Fibroblast of the aortic adventitia (primary cell): ENCODE measurements around the gene ZNF407. TPM values are rescaled to one million over a fixed set of nuclear protein-coding genes. Genes with fewer than 3 reads are reported as not detected.

Source experiments
- DNase-seq: peaks from one replicate; pipeline ENCODE4 v3.0.0-alpha.2; 2010; ENCODE audit warnings: low read depth
- H3K4me3 ChIP-seq: 2 replicates; pipeline ENCODE4 v1.5.1; 2011; ENCODE audit warnings: low read depth, mild to moderate bottlenecking, control low read depth, low read length, moderate library complexity
- total RNA-seq: library from RNA; depleted of rRNA; stranded (reverse); fragments of >200 nt; gene quantifications from 2 replicates; pipeline ENCODE4 v1.2.3, GENCODE V29; 2012; ENCODE audit warnings: low replicate concordance
- TF ChIP-seq, protein P1 (sequence below): IDR thresholded peaks from 2 replicates; pipeline ENCODE4 v1.5.1; 2011; ENCODE audit warnings: mild to moderate bottlenecking, low read length, control low read depth, inconsistent platforms; ENCODE audit not compliant: insufficient read depth

ZNF407 gene
- total RNA-seq, 1 donor = 21.7 TPM

DNA sequence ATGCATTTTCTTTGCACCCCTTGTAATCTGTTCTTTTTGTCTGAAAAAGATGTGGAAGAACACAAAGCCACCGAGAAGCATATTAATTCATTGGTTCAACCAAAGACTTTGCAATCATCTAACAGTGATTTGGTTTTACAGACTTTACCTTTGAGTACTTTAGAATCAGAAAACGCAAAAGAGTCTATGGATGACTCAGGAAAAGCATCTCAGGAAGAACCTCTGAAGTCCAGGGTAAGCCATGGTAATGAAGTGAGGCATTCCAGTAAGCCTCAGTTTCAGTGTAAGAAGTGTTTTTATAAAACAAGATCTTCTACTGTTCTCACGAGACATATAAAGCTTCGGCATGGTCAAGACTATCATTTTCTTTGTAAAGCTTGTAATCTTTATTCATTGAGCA is 35.2 kb downstream of the ZNF407 start:
- no peak for DNase-seq
- H3K4me3 ChIP-seq = no peak overlapping the region
- TF ChIP-seq, protein P1, sequence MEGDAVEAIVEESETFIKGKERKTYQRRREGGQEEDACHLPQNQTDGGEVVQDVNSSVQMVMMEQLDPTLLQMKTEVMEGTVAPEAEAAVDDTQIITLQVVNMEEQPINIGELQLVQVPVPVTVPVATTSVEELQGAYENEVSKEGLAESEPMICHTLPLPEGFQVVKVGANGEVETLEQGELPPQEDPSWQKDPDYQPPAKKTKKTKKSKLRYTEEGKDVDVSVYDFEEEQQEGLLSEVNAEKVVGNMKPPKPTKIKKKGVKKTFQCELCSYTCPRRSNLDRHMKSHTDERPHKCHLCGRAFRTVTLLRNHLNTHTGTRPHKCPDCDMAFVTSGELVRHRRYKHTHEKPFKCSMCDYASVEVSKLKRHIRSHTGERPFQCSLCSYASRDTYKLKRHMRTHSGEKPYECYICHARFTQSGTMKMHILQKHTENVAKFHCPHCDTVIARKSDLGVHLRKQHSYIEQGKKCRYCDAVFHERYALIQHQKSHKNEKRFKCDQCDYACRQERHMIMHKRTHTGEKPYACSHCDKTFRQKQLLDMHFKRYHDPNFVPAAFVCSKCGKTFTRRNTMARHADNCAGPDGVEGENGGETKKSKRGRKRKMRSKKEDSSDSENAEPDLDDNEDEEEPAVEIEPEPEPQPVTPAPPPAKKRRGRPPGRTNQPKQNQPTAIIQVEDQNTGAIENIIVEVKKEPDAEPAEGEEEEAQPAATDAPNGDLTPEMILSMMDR = no peak

DNA sequence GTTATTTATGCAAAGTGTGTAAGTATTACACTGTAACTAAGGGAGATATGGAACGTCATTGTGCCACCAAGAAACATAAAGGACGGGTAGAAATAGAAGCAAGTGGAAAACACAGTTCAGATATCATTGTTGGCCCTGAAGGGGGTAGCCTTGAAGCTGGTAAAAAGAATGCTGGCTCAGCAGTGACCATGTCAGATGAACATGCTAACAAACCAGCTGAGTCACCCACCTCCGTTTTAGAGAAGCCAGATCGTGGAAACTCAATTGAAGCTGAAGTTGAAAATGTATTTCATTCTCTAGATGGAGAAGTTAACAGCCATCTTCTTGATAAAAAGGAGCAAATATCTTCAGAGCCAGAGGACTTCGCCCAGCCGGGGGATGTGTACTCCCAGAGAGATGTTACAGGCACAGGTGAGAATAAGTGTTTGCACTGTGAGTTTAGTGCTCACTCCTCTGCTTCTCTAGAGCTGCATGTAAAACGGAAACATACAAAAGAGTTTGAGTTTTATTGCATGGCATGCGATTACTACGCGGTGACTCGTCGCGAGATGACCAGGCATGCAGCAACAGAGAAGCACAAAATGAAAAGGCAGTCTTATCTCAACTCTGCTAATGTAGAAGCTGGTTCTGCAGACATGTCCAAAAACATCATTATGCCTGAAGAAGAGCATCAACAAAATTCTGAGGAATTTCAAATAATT is 36.1 kb downstream of the ZNF407 start:
- H3K4me3 ChIP-seq = no peak overlapping the region
- no peak for DNase-seq
- TF ChIP-seq, protein P1 = no peak

DNA sequence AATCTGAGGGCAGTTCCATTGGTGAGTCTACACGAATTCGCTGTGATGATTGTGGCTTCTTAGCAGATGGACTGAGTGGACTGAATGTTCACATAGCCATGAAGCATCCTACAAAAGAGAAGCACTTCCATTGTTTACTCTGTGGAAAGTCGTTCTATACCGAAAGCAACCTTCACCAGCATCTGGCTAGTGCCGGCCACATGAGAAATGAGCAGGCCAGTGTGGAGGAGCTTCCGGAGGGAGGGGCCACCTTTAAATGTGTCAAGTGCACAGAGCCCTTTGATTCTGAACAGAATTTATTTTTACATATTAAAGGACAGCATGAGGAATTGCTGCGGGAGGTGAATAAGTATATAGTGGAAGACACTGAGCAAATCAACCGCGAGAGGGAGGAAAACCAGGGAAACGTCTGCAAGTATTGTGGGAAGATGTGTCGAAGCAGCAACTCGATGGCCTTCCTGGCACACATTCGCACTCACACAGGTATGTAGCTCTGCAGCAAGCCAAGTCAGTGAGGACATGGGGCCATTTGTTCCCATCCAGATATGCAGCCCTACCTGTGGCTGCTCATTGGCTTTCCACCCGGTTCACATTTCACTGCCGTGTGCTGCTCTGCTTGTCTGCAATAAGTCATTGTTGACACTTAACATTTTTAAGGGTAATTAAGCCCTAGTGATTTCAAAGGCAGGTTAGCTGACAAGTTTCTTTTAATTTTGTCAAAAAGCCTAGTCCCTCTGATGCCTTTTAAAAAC is 37.7 kb downstream of the ZNF407 start:
- H3K4me3 ChIP-seq = no peak overlapping the region
- DNase-seq = no peak
- TF ChIP-seq, protein P1 = no peak

DNA sequence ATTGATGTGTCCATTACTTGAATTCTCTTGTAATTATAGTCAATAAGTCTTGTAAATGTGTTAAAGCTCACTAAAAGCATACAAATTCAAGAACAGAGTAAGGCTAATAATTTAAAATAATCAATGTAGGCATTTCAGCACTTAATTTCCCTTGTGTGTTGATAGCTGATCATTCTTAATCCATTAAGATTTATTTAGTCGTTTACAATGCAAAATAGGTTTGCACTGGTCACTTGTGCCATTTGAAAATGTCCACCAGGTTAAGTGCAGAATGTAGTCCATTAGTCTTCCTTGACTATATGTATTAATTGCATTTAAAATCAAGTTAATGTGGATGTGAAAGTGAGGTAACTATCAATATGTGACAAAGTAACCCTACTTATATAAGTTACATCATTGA is 39.4 kb downstream of the ZNF407 start:
- no peak overlapping the region for H3K4me3 ChIP-seq
- DNase-seq = no peak
- TF ChIP-seq, protein P1 = no peak

DNA sequence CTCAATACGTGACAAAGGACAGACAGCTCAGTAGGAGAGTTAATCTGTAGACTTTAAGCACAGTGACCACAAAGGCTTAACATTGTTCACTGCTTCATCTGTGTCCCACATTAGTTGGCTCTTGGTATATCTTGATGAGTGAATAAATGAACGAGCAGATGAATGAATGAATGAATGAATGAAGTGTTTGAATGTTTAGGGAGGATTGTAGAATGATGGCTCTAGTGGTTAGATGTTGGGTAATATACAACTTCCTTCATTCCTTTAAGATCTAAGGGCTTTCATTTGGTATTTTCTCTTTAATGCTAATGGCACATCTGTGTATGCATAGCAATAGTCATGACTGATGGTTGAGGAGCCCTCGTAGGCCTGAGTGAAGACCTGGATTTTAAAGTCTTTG is 40.5 kb downstream of the ZNF407 start:
- DNase-seq = no peak

DNA sequence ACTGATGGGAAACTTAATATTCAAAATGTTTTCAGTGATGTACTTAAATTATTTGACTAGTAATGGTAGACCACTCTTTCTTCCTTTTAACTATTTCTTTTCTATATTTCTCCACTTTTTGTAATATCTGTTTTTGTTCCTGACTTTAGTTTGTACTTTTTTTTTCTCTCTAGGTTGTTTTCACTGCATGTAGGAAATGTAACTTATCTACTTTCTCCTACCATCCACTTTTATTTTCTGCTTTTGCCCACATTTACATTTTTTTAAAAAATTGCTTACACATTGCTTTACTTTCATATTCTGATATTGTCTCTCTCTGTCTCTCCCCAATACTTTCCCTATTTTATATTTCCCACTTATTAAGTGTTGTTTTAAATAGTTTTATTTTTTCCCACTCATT is 47.0 kb downstream of the ZNF407 start:
- TF ChIP-seq, protein P1 = no peak
- no peak overlapping the region for H3K4me3 ChIP-seq
- no peak for DNase-seq

More for the DNA sequence above, 40.5 kb downstream of the ZNF407 start:
- TF ChIP-seq, protein P1 = no peak
- no peak overlapping the region for H3K4me3 ChIP-seq
